BLaER1 treated with 17β-estradiol and CSF1 and Interleukin-3, amounts not matched to agents 10 nM and 100 nM (cell line): ENCODE data around the gene TWIST2.

Experiments used
- H3K27ac ChIP-seq, 11 experiments: shearing (Covaris generic); formaldehyde crosslinking; 2 replicates each; pipeline ENCODE4 v1.8.1; 2022
- H3K27me3 ChIP-seq, 11 experiments: shearing (Covaris generic); formaldehyde crosslinking; 2 replicates each; pipeline ENCODE4 v1.8.1; 2022
- H3K36me3 ChIP-seq, 11 experiments: shearing (Covaris generic); formaldehyde crosslinking; 2 replicates each; pipeline ENCODE4 v1.8.1; 2022
- H3K4me1 ChIP-seq, 10 experiments: shearing (Covaris generic); formaldehyde crosslinking; 2 replicates each; pipeline ENCODE4 v1.8.1; 2022
- H3K4me2 ChIP-seq, 11 experiments: shearing (Covaris generic); formaldehyde crosslinking; 2 replicates each; pipeline ENCODE4 v1.8.1; 2022
- H3K4me3 ChIP-seq, 10 experiments: shearing (Covaris generic); formaldehyde crosslinking; 2 replicates each; pipeline ENCODE4 v1.8.1; 2022
- H3K9ac ChIP-seq, 11 experiments: shearing (Covaris generic); formaldehyde crosslinking; 2 replicates each; pipeline ENCODE4 v1.8.1; 2022
- H3K9me3 ChIP-seq, 11 experiments: shearing (Covaris generic); formaldehyde crosslinking; replicated peaks in 1 of 11; 2 replicates each; pipeline ENCODE4 v1.8.1; 2022
- H4K20me1 ChIP-seq, 11 experiments: shearing (Covaris generic); formaldehyde crosslinking; 2 replicates each; pipeline ENCODE4 v1.8.1; 2022
- Cebpa-rat ChIP-seq, 11 experiments: shearing (Covaris generic); IDR thresholded peaks; 2 replicates each; pipeline ENCODE4 v1.8.1; 2022

TWIST2 gene

GRCh38 chr2:238882082-238882755 is 34.3 kb downstream of the TWIST2 start:
- H4K20me1 ChIP-seq: no peaks in the 10 kb centered on the region
- TF ChIP-seq Cebpa-rat (IDR thresholded peaks at IDR 0.05): no peak
- no peak overlapping the region for H3K27ac ChIP-seq
- H3K4me3 ChIP-seq: no peak overlapping the region
- peaks cover 0 to 15% (median 10%) of the 10 kb centered on the region in 10 experiments; a peak in 10 of 20 replicates for H3K4me1 ChIP-seq
- no peaks in the 10 kb centered on the region for H3K36me3 ChIP-seq
- peaks cover 0 to 13% (median 10%) of the 10 kb centered on the region in 11 experiments; a peak in 17 of 22 replicates for H3K9me3 ChIP-seq
- H3K9ac ChIP-seq: no peak overlapping the region
- H3K4me2 ChIP-seq: 0 out of 22 replicates have a peak overlapping the region, but pooled peaks of 1 of the 11 experiments have one; percentile 10
- H3K27me3 ChIP-seq: peaks cover 0 to 19% (median 0%) of the 10 kb centered on the region in 11 experiments; a peak in 7 of 22 replicates

GRCh38 chr2:238883421-238883901 is 35.6 kb downstream of the TWIST2 start:
- Histone ChIP-seq H3K27me3 (peaks cover 0 to 19% (median 0%) of the 10 kb centered on the region in 11 experiments; a peak in 7 of 22 replicates), H3K9me3 (peaks cover 0 to 1% (median 0%) of the 10 kb centered on the region in 11 experiments; a peak in 1 of 22 replicates), H3K27ac (no peak overlapping the region)

GRCh38 chr2:238884122-238884811 is 36.4 kb downstream of the TWIST2 start:
- H3K9me3 ChIP-seq: no peaks in the 10 kb centered on the region
- H3K4me2 ChIP-seq: peak overlapping the region in 8 of 11 experiments; percentile 20 to 56 (median 34); a peak in 14 of 22 replicates
- no peak overlapping the region for H3K4me3 ChIP-seq
- peaks cover 0 to 19% (median 0%) of the 10 kb centered on the region in 11 experiments; a peak in 7 of 22 replicates for H3K27me3 ChIP-seq
- no peak overlapping the region for H3K27ac ChIP-seq
- no peaks in the 10 kb centered on the region for H4K20me1 ChIP-seq
- no peak for TF ChIP-seq Cebpa-rat (IDR thresholded peaks at IDR 0.05)
- H3K4me1 ChIP-seq: peaks cover 0 to 15% (median 10%) of the 10 kb centered on the region in 10 experiments; a peak in 10 of 20 replicates
- no peaks in the 10 kb centered on the region for H3K36me3 ChIP-seq
- no peak overlapping the region for H3K9ac ChIP-seq

More at GRCh38 chr2:238883421-238883901, 35.6 kb downstream of the TWIST2 start:
- peak overlapping the region in 9 of 11 experiments; percentile 15 to 56 (median 33); a peak in 14 of 22 replicates for H3K4me2 ChIP-seq
- no peak overlapping the region for H3K4me3 ChIP-seq
- no peaks in the 10 kb centered on the region for H4K20me1 ChIP-seq
- H3K36me3 ChIP-seq: no peaks in the 10 kb centered on the region
- H3K9ac ChIP-seq: no peak overlapping the region
- TF ChIP-seq Cebpa-rat (IDR thresholded peaks at IDR 0.05): no peak
- H3K4me1 ChIP-seq: peaks cover 0 to 15% (median 10%) of the 10 kb centered on the region in 10 experiments; a peak in 10 of 20 replicates

- Histone ChIP-seq H3K4me2 (no peak overlapping the region), H3K9ac (no peak overlapping the region), H4K20me1 (no peaks in the 10 kb centered on the region; a peak in 1 of 22 replicates), H3K36me3 (no peaks in the 10 kb centered on the region), H3K9me3 (no peaks in the 10 kb centered on the region), H3K4me3 (no peak overlapping the region), H3K4me1 (peaks cover 0 to 15% (median 10%) of the 10 kb centered on the region in 10 experiments; a peak in 10 of 20 replicates), H3K27me3 (peaks cover 0 to 19% (median 0%) of the 10 kb centered on the region in 11 experiments; a peak in 7 of 22 replicates), H3K27ac (no peak overlapping the region)
- no peak for TF ChIP-seq Cebpa-rat (IDR thresholded peaks at IDR 0.05)
Observed at GRCh38 chr2:238884812-238885408, 37.0 kb downstream of the TWIST2 start.

- Histone ChIP-seq H3K4me2 (peak overlapping the region in 4 of 11 experiments; percentile 0 to 18 (median 14); a peak in 1 of 22 replicates), H3K4me3 (no peak overlapping the region), H4K20me1 (no peaks in the 10 kb centered on the region; a peak in 1 of 22 replicates), H3K27ac (no peak overlapping the region), H3K9ac (no peak overlapping the region), H3K36me3 (no peaks in the 10 kb centered on the region), H3K4me1 (peaks cover 0 to 15% (median 10%) of the 10 kb centered on the region in 10 experiments; a peak in 10 of 20 replicates), H3K9me3 (no peaks in the 10 kb centered on the region), H3K27me3 (peaks cover 0 to 19% (median 0%) of the 10 kb centered on the region in 11 experiments; a peak in 7 of 22 replicates)
- TF ChIP-seq Cebpa-rat (IDR thresholded peaks at IDR 0.05): no peak
Observed at GRCh38 chr2:238886453-238887094, 38.7 kb downstream of the TWIST2 start.

- no peaks in the 10 kb centered on the region; a peak in 1 of 22 replicates for H4K20me1 ChIP-seq
- H3K4me1 ChIP-seq: peaks cover 0 to 15% (median 10%) of the 10 kb centered on the region in 10 experiments; a peak in 10 of 20 replicates
- H3K27ac ChIP-seq: no peak overlapping the region
- H3K36me3 ChIP-seq: no peaks in the 10 kb centered on the region
- no peak for TF ChIP-seq Cebpa-rat (IDR thresholded peaks at IDR 0.05)
- H3K9ac ChIP-seq: no peak overlapping the region
- H3K4me2 ChIP-seq: no peak overlapping the region
- peaks cover 0 to 15% (median 0%) of the 10 kb centered on the region in 11 experiments; a peak in 7 of 22 replicates for H3K27me3 ChIP-seq
- no peaks in the 10 kb centered on the region for H3K9me3 ChIP-seq
- no peak overlapping the region for H3K4me3 ChIP-seq
Observed at GRCh38 chr2:238887616-238888015, 39.7 kb downstream of the TWIST2 start.

- no peak overlapping the region for H3K4me2 ChIP-seq
- peaks cover 0 to 3% (median 0%) of the 10 kb centered on the region in 11 experiments; a peak in 3 of 22 replicates for H3K27me3 ChIP-seq
- no peaks in the 10 kb centered on the region for H3K9me3 ChIP-seq
- no peaks in the 10 kb centered on the region; a peak in 1 of 22 replicates for H4K20me1 ChIP-seq
- no peaks in the 10 kb centered on the region for H3K36me3 ChIP-seq
- H3K9ac ChIP-seq: no peak overlapping the region
- peaks cover 0 to 6% (median 5%) of the 10 kb centered on the region in 10 experiments; a peak in 10 of 20 replicates for H3K4me1 ChIP-seq
- no peak for TF ChIP-seq Cebpa-rat (IDR thresholded peaks at IDR 0.05)
- H3K4me3 ChIP-seq: no peak overlapping the region
- no peak overlapping the region for H3K27ac ChIP-seq
Observed at GRCh38 chr2:238888781-238889180, 40.9 kb downstream of the TWIST2 start.

- Histone ChIP-seq H3K4me2 (no peak overlapping the region), H3K27me3 (no peaks in the 10 kb centered on the region)
- no peak for TF ChIP-seq Cebpa-rat (IDR thresholded peaks at IDR 0.05)
Observed at GRCh38 chr2:238890131-238890530, 42.2 kb downstream of the TWIST2 start.

More at GRCh38 chr2:238890131-238890530, 42.2 kb downstream of the TWIST2 start:
- H3K36me3 ChIP-seq: no peaks in the 10 kb centered on the region
- H3K27ac ChIP-seq: no peak overlapping the region
- H3K4me3 ChIP-seq: no peak overlapping the region
- H3K4me1 ChIP-seq: no peaks in the 10 kb centered on the region
- H4K20me1 ChIP-seq: peaks cover 0 to under 1% (median 0%) of the 10 kb centered on the region in 11 experiments; a peak in 1 of 22 replicates
- H3K9ac ChIP-seq: no peak overlapping the region
- no peaks in the 10 kb centered on the region for H3K9me3 ChIP-seq
